Kidney capillary endothelial cell (primary cell): ENCODE data around the gene C17orf113.
A peak's percentile ranks its signal among the peaks of the same experiment; 100 is the strongest.

ENCODE experiments used
- DNase-seq: peaks from one replicate; pipeline ENCODE4 v3.0.0-alpha.2; 2018; ENCODE audit warnings: low spot score

The C17orf113 gene

DNA sequence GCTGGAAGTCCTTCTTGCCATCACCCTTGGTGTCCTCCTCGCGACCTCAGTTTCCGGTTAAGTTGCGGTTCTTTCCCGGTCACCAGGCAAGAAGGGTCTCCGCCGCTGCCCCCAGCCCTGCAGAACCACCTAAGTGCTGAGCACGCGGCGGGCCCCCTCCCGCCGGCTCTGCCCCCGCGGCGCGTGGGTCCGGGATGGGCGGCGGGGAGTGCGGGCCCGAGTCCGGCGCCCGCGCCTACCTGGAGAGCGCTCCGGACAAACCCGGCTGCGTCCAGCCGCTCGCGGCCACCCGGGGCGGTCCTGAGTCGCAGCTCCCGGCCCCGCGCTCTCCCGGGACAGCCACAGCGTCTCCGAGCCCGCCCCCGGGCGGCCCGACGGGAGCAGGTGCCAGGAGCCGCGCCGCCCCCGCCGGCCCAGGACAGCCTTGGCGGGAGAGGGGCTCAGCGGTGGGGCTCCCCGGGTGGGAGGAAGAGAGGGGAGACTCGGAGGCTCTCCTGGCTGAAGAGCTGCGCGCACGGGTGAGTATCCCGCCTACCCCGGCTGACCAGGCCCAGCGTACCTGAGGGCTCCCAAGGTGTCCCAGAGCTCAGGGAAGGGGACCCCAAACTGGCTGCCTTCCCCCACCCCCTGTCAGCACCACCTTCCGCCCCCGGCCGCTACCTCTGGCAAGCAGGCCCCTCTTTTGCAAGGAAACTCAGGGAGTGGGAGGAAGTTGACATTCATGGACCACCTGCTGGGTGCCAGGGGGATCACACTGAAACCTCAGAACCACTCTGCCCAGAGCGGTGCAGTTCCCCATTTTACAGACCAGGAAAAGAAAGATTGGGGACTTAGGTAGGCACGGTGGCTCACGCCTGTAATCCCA, 22.2 kb upstream of the C17orf113 start:
- DNase-seq, result no peak

DNA sequence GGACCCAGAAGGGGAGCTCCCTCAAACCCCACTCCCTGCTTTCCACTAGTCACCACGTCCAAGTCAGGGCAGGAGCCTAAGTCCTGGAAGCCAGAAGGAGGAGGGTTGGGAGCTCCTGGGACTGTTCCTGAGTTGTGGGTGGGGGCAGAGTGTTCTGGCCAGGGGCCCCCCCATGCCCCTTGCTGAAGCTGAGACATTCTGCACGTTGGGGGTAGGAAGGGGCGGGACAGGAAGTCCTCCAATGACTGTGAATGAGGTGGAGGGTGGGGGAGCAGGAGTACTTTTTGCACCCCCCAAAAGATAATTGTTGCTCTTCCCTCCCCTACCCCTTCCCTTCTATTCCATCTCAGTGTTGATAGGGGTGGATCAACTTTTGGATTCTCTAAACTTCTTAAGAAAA, 21.4 kb upstream of the C17orf113 start:
- DNase-seq, result no peak

- DNase-seq, result no peak
Observed at GRCh38 chr17:42068979-42069378, 18.6 kb upstream of the C17orf113 start.

- peak; percentile 40 for DNase-seq
Observed at GRCh38 chr17:42067371-42068091, 17.1 kb upstream of the C17orf113 start.

- no peak for DNase-seq
Observed at GRCh38 chr17:42065201-42065600, 14.8 kb upstream of the C17orf113 start.

DNA sequence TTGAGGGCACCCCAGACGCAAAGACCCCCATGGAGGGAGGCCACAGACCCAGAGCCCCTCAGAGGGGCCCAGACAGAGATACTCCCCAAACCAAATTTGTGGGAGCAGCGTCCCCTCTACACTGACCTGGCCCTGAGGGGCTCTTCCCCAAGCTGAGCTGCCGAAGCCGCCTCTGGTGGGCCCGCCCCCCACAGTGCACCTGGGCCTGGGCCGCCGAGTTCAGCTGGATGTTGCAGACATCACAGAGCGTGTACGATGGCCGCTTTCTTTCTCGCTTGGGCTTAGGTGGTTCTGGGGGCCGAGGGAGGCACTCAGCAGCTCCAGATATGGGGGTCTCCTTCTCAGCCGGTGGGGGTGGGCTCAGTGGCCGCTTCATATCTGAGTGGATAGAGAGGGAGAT, 12.3 kb upstream of the C17orf113 start:
- DNase-seq, result no peak

GRCh38 chr17:42061646-42062487, 11.5 kb upstream of the C17orf113 start:
- DNase-seq, result no peak

- no peak for DNase-seq
Observed at GRCh38 chr17:42060231-42060630, 9.8 kb upstream of the C17orf113 start.

- DNase-seq, result no peak
Observed at GRCh38 chr17:42059815-42060214, 9.4 kb upstream of the C17orf113 start.

DNA sequence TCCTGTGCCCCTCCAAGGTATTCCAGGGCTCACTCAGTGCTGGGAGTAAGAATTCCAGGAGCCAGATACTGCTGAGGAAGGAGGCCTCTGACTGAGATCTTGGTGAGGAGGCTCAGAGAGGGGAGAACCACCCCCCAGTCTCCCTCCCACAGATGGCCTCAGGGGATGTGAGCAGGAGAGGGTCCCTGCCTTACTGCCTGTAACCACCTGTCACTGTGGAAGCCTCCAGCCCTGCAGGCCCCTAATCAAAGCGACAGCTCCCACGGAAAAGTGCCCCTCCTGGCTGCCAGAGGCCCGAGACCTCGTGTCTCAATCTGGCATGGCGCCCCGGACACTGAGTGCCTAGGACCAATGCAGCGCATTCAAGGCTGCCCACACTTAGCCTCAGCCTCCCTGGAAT, 7.7 kb upstream of the C17orf113 start:
- DNase-seq, result no peak

- no peak for DNase-seq
Observed at GRCh38 chr17:42056635-42057034, 6.2 kb upstream of the C17orf113 start.

DNA sequence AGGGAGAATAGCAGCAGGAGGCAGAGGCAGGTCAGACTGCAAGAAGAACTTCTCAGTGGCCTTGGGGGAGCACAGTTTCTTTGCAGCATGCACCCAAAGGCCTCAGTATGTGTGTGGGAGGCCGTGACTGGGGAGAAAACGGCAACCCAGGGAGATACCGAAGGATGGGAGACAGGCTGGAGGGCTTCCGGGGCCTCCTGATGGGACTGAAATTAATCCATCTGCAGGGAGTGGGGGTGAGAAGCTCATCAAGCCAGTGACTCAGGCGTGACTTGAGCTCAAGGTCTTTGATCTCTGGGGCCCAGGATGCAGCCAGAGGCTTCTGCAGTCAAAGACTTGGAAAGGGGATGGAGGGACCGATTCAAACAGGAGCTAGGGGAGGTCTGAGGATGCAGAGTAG, 5.1 kb upstream of the C17orf113 start:
- DNase-seq, result no peak

- no peak for DNase-seq
Observed at GRCh38 chr17:42055027-42055426, 4.6 kb upstream of the C17orf113 start.

- DNase-seq, result no peak
Observed at GRCh38 chr17:42053731-42054500, 3.5 kb upstream of the C17orf113 start.

GRCh38 chr17:42052346-42052877, 2.0 kb upstream of the C17orf113 start:
- no peak for DNase-seq

DNA sequence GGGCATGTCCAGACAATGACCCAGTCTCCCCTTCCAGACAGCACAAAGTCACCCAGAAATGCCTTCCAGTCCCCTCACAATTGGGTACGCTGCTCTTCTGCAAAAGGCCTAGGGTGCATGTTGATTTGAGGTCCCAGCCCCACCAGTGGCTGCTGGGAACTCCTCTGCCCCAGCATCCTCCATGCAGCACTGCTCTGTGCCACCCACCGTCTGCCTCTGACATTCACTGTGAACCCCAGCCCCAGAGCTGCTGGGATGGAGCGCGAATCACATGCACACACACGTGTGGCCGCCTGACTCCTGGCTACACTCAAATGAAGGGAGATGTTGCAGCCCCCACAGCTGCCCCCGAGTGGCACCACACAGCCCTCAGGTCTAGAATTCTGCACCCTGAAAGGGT, 1.2 kb upstream of the C17orf113 start:
- no peak for DNase-seq

- no peak for DNase-seq
Observed at GRCh38 chr17:42051013-42051400, 606 bp upstream of the C17orf113 start.

- DNase-seq, result no peak
Observed at GRCh38 chr17:42049834-42050392, 488 bp downstream of the C17orf113 start.

DNA sequence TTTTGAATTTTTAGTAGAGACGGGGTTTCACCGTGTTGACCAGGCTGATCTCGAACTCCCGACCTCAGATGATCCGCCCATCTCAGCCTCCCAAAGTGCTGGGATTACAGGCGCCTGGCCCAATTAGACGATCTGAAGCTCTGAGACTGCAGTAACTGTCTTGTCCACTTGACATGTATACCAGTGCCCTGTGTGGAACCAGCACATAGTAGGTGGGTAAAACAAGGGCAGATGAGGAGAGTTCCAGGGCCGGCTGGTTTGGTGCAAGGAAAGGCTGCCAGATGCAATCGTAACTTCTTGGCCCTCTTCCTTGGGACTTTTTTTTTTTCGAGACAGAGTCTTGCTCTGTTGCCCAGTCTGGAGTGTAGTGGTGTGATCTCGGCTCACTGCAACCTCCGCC, 3.1 kb downstream of the C17orf113 start:
- no peak for DNase-seq

GRCh38 chr17:42045719-42046118, 4.7 kb downstream of the C17orf113 start:
- no peak for DNase-seq
